Glomerular visceral epithelial cell (primary cell): Measurements from ENCODE around the gene CFD.
A peak's percentile ranks its signal among the peaks of the same experiment; 100 is the strongest.
"Not testable (repeated sequence)": the region's sequence is repeated elsewhere in the genome, so short reads cannot be mapped to it uniquely, and the experiment has no call there.

Experiments
- DNase-seq: peaks from one replicate; pipeline ENCODE4 v3.0.0-alpha.2; 2016; ENCODE audit errors: extremely low spot score

Gene CFD

DNA sequence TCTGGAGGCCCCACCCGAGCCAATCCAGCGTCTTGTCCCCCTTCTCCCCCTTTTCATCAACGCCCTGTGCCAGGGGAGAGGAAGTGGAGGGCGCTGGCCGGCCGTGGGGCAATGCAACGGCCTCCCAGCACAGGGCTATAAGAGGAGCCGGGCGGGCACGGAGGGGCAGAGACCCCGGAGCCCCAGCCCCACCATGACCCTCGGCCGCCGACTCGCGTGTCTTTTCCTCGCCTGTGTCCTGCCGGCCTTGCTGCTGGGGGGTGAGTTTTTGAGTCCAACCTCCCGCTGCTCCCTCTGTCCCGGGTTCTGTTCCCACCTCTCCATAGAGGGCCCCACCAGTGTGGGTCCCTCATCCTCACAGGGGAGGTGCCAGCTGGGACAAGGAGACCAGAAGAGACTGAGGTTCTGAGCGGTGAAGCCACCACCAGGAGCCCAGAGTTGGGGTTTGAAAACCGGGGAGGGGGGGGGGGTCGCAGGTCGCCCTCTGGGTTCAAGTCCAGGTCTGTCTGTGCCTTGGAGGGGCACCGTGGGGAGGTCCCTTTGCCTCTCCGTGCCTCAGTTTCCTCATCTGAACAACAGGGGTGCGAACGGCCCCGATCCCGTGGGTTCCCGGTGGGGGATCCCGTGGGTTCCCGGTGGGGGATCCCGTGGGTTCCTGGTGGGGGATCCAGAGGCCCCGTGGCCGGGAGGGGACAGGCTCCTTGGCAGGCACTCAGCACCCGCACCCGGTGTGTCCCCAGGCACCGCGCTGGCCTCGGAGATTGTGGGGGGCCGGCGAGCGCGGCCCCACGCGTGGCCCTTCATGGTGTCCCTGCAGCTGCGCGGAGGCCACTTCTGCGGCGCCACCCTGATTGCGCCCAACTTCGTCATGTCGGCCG lies 7.1 kb upstream of the CFD start, which contains the start of gene ELANE:
Gene ELANE (plus strand): TSS at position 168 of the 878 bp plus-strand sequence. CDS start 26 bp downstream, at position 194.
- no peak for DNase-seq

DNA sequence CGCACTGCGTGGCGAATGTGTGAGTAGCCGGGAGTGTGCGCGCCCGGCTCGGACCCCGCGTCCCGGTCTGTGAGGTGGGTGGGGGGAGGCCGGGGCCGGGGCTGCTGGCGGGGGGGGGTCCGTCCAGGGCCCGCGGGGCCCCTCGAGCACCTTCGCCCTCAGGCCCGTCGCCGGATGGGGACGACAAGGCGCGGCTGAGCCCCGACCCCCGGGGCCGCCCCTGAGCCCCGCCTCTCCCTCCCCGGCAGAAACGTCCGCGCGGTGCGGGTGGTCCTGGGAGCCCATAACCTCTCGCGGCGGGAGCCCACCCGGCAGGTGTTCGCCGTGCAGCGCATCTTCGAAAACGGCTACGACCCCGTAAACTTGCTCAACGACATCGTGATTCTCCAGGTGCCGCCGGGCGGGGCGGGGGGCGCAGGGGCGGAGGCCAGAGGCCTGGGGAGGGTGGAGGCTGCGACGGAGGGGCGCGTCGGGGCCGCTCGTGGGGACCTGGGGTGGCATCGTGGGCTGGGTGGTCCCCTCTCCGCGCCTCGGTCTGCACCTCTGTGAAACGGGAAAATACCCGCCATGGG lies 6.4 kb upstream of the CFD start:
- no peak for DNase-seq

DNA sequence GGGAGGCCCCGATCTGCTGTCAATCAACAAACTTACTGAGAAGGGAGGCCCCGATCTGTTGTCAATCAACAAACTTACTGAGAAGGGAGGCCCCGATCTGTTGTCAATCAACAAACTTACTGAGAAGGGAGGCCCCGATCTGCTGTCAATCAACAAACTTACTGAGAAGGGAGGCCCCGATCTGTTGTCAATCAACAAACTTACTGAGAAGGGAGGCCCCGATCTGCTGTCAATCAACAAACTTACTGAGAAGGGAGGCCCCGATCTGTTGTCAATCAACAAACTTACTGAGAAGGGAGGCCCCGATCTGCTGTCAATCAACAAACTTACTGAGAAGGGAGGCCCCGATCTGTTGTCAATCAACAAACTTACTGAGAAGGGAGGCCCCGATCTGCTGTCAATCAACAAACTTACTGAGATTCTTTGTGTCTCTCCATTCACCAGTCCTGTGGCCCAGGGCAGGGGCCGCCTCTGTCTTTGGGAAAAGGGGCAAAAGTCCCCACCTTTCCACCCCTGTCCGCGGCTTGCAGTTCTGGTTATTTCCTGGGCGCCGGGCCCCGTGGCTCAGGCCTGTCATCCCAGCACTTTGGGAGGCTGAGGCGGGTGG lies 5.7 kb upstream of the CFD start:
- not testable (repeated sequence) for DNase-seq

DNA sequence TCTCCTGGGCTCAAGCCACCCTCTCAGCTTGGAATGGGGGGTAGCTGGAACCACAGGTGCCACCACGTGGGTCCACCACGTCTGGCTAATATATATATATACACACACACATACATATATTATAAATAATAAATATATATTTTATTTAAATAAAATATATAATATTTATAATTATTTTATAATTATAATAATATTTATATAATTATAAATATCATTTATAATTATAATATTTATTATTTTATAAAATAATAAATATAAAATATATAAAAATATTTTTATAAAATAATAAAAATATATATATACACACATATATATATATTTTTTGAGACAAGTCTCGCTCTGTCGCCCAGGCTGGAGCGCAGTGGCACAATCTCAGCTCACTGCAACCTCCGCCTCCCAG lies 4.9 kb upstream of the CFD start:
- no peak for DNase-seq

DNA sequence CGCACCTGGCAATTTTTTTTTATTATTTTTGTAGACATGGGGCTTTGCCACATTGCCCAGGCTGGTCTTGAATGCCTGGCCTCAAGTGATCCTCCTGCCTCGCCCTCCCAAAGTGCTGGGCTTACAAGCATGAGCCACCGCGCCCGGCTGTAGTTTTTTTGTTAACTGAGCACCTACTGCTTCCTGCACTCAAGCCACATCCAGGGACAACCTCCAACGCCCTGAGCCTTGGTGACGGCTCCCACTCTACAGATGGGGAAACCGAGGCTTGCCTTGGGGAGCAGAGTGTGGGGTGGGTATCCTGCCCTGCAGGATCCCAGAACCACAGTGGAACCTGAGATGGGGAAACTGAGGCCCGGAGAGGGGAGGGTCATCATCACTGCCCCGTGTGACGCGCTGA lies 4.3 kb upstream of the CFD start:
- no peak for DNase-seq

DNA sequence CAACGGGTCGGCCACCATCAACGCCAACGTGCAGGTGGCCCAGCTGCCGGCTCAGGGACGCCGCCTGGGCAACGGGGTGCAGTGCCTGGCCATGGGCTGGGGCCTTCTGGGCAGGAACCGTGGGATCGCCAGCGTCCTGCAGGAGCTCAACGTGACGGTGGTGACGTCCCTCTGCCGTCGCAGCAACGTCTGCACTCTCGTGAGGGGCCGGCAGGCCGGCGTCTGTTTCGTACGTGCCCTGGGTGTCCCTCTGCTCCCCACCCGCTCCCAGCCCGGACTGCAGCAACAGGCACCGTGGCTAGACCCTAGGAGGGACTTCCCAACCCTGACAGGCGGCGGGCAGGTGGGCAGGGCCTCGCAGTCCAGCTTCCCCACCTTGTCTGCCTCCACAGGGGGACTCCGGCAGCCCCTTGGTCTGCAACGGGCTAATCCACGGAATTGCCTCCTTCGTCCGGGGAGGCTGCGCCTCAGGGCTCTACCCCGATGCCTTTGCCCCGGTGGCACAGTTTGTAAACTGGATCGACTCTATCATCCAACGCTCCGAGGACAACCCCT lies 3.8 kb upstream of the CFD start:
- no peak for DNase-seq

DNA sequence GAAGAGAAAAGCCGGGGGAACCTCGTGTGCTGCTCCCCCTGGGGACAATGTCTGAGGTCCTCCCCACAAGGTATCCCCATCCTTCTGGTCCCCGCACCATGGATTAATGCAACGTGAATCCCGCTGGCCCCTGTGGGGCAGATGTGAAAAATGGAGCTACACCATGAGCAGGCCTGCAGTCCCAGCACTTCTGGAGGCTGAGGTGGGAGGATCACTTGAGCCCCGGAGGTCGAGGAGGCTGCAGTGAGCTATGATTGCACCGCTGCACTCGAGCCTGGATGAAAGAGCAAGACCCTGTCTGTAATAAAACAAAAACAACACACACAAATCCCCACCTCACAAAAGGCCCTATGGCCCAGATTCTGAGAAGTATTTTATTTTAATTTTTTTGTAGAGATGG lies 1.2 kb upstream of the CFD start:
- DNase-seq: no peak

DNA sequence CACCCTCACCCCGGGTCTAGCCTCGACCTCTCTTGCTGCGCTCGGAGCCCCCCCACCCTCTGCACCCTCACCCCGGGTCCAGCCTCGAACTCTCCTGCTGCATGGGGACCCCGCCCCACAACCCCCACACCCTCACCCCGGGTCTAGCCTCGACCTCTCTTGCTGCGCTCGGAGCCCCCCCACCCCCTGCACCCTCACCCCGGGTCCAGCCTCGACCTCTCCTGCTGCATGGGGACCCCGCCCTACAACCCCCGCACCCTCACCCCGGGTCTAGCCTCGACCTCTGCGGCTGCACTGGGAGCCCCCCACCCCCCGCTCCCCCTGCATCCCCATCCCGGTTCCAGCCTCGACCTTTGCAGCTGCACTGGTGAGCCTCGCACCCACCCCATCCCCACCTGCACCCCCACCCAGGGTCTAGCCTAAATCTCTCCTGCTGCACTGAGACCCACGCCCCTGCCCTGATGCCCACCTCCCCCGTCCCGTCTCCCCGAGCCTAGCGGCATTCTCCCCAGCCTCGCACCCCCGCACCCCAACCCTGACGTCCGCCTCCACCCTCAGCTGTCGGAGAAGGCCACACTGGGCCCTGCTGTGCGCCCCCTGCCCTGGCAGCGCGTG lies 1.8 kb downstream of the CFD start:
- DNase-seq: no peak

DNA sequence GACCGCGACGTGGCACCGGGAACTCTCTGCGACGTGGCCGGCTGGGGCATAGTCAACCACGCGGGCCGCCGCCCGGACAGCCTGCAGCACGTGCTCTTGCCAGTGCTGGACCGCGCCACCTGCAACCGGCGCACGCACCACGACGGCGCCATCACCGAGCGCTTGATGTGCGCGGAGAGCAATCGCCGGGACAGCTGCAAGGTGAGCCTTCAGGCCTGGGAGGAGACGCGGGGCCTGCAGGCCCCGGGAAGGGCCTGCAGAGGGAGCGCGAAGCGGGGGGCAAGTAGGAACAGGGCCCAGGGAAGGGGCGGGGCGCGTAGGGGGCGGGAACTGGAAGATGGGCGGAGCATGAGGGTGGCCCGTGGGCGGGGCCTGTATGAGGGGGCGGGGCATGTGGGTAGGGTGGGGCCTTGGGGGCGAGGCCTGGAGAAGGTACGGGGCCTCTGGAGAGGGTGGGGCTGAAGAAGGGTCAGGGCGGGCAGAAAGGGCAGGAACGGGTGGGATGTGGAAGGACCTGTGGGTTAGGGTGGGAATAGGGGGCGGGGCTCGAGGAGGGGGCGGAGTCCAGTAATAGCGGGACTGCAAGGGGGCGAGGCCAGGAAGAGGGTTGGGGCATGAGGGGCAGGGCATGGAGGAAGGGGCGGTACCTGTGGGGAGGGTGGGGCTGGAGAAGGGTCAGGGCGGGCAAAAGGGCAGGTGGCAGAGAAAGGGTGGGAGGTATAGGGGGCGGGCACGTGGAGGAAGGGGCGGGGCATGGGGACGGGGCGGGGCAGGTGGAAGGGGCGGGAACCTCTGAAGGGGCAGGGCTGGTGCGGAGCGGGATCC lies 2.5 kb downstream of the CFD start:
- DNase-seq: peak; percentile 54

DNA sequence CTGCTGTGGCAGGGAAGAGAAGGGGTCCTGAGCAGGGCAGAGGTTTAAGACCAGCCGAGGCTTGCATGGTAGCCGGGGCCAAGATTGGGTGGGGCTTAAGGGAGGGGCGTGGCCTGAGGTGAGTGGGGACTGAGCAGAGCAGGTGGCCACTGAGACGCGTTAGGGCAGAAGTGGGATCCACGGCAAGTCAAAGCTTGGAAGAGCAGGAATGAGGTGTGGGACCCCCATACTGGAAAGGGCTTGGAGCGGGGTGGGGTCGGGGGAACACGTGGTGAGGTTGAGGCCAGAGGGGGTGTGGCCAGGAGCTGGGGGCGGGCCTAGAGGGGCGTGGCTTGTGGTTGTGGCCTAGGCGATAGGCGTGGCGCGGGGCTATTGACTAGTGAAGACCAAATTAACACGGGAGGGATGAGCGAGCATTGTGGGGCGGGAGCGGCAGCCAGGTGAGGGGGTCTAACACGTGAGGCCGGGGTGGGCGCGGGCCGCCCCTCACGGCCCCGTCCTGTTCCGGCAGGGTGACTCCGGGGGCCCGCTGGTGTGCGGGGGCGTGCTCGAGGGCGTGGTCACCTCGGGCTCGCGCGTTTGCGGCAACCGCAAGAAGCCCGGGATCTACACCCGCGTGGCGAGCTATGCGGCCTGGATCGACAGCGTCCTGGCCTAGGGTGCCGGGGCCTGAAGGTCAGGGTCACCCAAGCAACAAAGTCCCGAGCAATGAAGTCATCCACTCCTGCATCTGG lies 3.3 kb downstream of the CFD start:
- peak; percentile 41 for DNase-seq

DNA sequence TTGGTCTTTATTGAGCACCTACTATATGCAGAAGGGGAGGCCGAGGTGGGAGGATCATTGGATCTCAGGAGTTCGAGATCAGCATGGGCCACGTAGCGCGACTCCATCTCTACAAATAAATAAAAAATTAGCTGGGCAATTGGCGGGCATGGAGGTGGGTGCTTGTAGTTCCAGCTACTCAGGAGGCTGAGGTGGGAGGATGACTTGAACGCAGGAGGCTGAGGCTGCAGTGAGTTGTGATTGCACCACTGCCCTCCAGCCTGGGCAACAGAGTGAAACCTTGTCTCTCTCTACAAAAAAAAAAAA lies 3.8 kb downstream of the CFD start:
- DNase-seq: no peak

DNA sequence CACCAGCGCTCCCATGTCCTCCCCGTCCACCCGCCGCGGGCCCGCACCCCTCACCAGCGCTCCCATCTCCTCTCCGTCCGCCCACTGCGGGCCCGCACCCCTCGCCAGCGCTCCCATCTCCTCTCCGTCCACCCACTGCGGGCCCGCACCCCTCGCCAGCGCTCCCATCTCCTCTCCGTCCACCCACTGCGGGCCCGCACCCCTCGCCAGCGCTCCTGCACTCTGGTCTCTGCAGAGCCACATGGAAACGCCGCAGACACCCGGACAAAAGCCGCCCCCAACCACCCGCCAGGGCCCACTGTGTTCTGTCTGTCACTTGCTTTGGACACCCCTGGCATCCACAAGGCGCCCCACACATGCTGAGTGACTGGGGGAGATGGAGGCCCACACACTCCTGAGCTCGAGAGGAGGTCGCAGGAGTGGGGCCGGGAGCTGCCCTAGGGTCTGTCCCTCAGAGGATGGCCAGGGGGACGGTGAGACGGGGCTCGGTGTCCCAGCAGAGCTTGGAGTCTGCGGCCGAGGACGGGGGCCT lies 7.4 kb downstream of the CFD start:
- no peak for DNase-seq

DNA sequence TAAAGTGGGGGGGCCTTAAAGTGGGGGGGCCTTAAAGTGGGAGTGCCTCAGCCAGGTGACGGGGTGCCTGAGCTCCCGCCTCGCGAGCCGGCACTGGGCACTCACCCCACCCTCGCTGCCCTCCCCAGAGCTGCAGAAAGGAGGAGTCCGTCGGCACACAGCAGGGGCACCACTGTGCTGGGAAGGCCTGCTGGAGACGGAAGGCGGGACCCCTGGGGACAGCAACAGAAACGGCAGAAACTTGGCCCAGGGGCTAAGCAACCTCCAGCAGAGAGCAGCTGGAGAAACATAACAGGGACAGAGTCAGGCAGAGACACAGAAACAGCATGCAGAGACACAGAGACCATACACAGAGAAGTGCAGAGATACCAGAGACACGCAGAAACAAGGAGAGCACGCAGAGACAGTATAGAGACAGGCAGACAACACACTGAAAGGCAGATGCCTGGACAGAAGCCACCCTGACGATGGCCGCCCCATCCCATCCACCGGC lies 7.9 kb downstream of the CFD start:
- DNase-seq: no peak

DNA sequence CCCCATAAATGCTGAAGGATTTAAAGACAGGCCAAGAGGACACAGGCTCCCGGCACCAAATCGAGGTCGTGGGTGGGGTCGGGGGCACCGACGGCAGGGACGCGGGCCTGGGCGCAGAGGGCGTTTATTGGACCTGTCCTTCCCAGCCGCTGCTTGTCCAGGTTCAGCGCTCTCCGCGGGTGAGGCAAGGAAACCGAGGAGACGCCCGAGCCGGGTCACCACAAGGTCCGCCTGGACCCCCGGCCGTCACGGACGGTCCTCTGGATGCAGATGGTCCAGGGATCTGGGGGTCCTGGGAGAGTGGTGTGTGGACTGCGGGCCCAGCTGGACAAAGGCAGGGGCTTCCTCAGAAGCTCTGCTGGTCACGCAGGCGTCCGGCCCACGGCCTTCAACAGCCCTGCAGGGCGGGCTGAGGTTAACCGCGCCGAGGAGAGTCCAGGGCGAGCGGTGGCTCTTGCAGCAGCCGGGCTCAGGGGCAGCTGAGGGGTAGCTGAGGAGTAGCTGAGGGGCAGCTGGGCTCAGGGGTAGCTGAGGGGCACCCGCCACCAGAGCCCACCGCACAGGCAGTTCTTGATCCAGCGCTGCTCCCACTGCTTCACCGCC lies 8.5 kb downstream of the CFD start:
- no peak for DNase-seq

DNA sequence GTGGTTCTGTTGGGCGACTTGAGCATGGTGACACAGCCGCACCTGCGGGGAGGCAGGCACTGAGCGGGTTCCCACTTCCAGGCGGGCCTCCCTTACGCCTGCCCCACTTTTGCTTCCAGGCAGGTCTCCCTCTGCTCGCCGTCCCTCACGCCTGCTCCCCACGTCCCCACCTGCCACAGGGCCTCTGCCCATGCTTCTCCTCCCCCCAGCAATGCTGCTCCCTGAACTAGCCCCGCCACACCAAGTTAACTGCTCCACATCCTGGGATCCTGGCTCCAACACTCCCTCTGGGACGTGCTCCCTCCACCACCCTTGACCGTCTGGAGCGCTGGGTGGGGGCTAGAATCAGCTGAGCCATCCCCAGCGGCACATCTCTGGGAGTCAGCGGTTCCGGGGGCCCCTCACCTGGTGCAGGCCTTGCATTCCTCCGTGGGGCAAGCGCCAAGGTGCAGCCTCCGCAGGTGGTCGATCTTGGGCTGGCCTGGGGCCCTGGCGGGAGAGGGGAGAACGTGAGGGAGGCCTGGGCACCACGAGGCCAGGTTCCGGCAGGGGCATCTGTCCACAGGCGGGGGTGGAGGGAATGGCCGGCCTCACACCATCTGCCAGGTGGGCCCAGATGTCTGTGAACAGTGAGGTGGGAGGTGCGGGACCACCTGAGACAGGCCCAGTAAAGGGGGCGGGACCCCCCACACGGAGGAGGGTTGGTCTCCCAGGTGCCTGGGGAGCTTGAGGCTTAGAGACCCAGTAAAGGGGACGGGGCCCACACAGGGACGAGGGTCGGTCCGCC lies 9.2 kb downstream of the CFD start:
- no peak for DNase-seq

DNA sequence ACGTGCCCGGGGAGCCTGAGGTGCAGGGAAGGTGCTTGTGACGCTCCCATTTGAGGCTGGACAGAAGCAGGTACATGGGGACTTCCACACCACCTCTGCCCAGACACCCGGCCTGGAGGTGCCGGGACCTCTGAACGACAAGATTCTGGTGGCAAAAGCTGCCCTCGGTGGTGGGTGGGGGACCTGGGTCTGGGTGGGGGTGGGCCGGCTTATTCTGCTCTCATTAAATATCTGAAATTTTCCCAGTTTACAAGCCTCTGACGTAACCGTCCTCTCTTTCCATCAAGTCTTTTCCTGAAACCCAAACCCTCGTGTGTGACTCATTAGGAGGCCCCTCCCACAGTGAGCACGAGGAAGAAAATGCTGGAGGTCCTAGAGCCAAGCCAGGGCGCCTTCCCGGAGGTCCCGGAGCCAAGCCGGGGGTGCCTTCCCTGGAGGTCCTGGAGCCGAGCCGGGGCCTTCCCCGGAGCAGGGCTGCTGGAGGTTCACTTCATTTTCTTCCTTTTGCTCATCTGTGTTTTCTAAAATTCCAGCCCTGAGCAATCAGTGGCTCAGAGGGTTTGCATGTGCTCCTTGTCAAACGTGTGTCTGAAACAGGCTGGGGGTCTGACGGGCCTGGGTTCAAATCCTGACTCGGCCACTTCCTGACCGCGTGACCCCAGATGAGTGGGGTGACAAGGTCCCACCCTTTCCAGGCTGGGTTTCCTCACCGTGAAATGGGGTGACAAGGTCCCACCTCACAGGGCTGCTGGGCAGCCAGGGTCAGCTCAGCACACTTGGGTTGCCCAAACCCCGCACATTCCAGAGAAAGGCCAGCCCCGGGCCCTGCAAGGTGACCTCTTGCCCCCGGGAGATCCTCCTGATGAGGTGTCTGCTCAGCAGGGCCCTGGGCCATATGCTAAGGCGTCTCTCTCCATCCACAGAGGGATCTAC lies 10.0 kb downstream of the CFD start:
- DNase-seq: peak; percentile 76

DNA sequence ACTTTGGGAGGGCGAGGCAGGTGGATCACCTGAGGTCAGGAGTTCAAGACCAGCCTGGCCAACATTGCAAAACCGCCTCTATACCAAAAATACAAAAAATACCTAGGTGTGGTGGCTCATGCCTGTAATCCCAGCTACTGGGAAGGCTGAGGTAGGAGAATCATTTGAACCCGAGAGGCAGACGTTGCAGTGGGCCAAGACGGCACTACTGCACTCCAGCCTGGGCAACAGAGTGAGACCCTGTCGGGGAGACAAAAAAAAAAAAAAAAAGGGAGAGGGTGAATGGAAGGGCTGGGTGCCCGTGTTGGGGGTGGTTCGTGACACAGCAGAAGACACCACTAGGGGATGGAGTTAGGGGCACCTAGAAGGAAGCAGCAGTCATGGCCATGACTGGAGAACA lies 10.8 kb downstream of the CFD start:
- DNase-seq: no peak

DNA sequence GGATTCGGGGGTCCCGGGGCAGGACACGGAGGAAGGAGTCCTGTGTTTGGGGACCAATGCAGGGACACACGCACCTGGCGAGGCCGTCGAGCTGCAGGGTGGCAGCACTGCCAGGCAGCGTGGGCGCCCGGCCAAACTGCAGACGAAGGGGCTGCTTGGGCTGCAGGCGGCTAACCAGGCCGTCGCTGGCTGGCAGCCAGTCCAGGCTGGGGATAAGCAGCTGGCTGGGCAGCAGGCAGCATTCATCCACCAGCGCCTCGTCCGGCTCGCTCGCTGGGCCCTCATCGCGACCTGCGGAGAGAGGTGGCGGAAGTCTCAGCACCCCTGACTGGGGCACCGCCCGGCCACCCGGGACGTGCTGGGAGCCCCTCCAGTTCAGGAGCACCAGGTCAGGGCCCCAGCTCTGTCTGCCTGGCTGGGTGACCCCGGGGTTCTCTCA lies 11.5 kb downstream of the CFD start:
- DNase-seq: no peak
